ENCODE data around the gene MATN3. TPM values are rescaled to one million over a fixed set of nuclear protein-coding genes. Genes with fewer than 3 reads are reported as not detected.
A peak's percentile ranks its signal among the peaks of the same experiment; 100 is the strongest.

MATN3 gene
- total and polyA plus RNA-seq, 2 of the 13 experiments (the other 11 are each of a cell fraction or from before 2014, with no cell fraction given): 36.1 to 208 TPM

- TF ChIP-seq ZNF784 (CRISPR knock-in tag; IDR thresholded peaks at IDR 0.05; ENCODE audit: borderline replicate concordance) (no peak), IRF2 (CRISPR knock-in tag; IDR thresholded peaks at IDR 0.05) (peak; percentile 26; the same call in 1 of the 2 replicates), ZNF558 (CRISPR knock-in tag; IDR thresholded peaks at IDR 0.05; ENCODE audit: borderline replicate concordance) (no peak), HMG20A (CRISPR knock-in tag; IDR thresholded peaks at IDR 0.05; ENCODE audit: borderline replicate concordance) (no peak), ZHX1 (CRISPR knock-in tag; IDR thresholded peaks at IDR 0.05; ENCODE audit: low read depth) (no peak), SKI (IDR thresholded peaks at IDR 0.05; ENCODE audit: partially characterized antibody) (no peak), ARNT (IDR thresholded peaks at IDR 0.05) (no peak), ZFP1 (CRISPR knock-in tag; IDR thresholded peaks at IDR 0.05) (no peak), ZNF691 (CRISPR knock-in tag; IDR thresholded peaks at IDR 0.05; ENCODE audit: borderline replicate concordance, low read depth) (no peak; the same call in 1 of the 2 replicates), ZFP82 (CRISPR knock-in tag; IDR thresholded peaks at IDR 0.05; ENCODE audit: borderline replicate concordance) (no peak; the same call in 1 of the 2 replicates), ZNF549 (CRISPR knock-in tag; IDR thresholded peaks at IDR 0.05) (no peak), THRA (CRISPR knock-in tag; IDR thresholded peaks at IDR 0.05; ENCODE audit: borderline replicate concordance) (peak; percentile 16; the same call in 1 of the 2 replicates), AKAP8 (CRISPR knock-in tag; IDR thresholded peaks at IDR 0.05) (no peak), POGK (CRISPR knock-in tag; conservative IDR thresholded peaks at IDR 0.05) (no peak), GATAD1 (CRISPR knock-in tag; IDR thresholded peaks at IDR 0.05) (0 out of 2 replicates have a peak, but pooled peaks have one; percentile 35)
Measured at GRCh38 chr2:20050646-20051531, 38.4 kb upstream of the MATN3 start (continued).

All from HepG2 (cell line).